GM12878 (cell line): Measurements from ENCODE around the gene ITPRIP. TPM values are rescaled to one million over a fixed set of nuclear protein-coding genes. Genes with fewer than 3 reads are reported as not detected.

Experiments used
- ATAC-seq: fragments of 200-7000 bp; cut with Tn5 transposase; 3 replicates; pipeline ENCODE4 v1.9.1; 2020; ENCODE audit warnings: mild to moderate bottlenecking, moderate library complexity
- BruUV-seq: library from RNA; stranded (reverse); fragments of 400-500 nt; replicated peaks from 2 replicates; lab custom pipeline; 2021; lab: Mats Ljungman, UMichigan
- CTCF ChIA-PET: fragments of 300-600 bp; sonication (Branson Sonifier 250); formaldehyde crosslinking; extraction: SDS; loops from one replicate; lab custom pipeline; 2021; ENCODE audit warnings: inconsistent platforms; lab: Yijun Ruan, JAX
- POLR2A ChIA-PET: fragments of 350-600 bp; formaldehyde crosslinking; extraction: SDS; loops from one replicate; lab custom pipeline; 2021; ENCODE audit warnings: inconsistent platforms; lab: Charles Lee
- RAD21 ChIA-PET: fragments of 300-600 bp; sonication (Branson Sonifier 250); formaldehyde crosslinking; loops from one replicate; lab custom pipeline; 2023; ENCODE audit warnings: antibody characterized with exemption; ENCODE audit not compliant: unreplicated experiment; lab: Charles Lee
- SMC1A ChIA-PET: fragments of 300-600 bp; sonication (Branson Sonifier 250); formaldehyde crosslinking; loops from one replicate; lab custom pipeline; 2023; ENCODE audit not compliant: unreplicated experiment, uncharacterized antibody; lab: Charles Lee
- DNase-seq: peaks from one replicate; pipeline ENCODE4 v3.0.0-alpha.2; 2011; ENCODE audit warnings: low read depth, low spot score
- FAIRE-seq: peaks from 3 replicates; lab custom pipeline; 2011; peaks lifted over from hg19 to GRCh38; lab: Jason Lieb, UNC
- H2AFZ ChIP-seq: 2 replicates; pipeline ENCODE4 v1.6.0; 2011; ENCODE audit warnings: low read depth, low read length, control low read depth; ENCODE audit not compliant: control insufficient read depth
- H3K27ac ChIP-seq: 2 replicates; pipeline ENCODE4 v1.5.1; 2011; ENCODE audit warnings: control low read depth; ENCODE audit not compliant: control insufficient read depth, insufficient read depth
- H3K27me3 ChIP-seq, 2 experiments: replicated peaks in 1 of 2; 2 replicates each; pipeline versions ENCODE4 v1.6.0 to v1.6.1; 2011; ENCODE audit warnings: low read length in 1 of 2; ENCODE audit not compliant: control insufficient read depth in 2 of 2, insufficient read depth in 2 of 2
- H3K36me3 ChIP-seq, 2 experiments: 2 replicates each; pipeline ENCODE4 v1.5.1; 2011; ENCODE audit warnings: low read length in 1 of 2; ENCODE audit not compliant: control insufficient read depth in 2 of 2, insufficient read depth in 2 of 2
- H3K4me1 ChIP-seq: 2 replicates; pipeline ENCODE4 v1.6.1; 2011; ENCODE audit warnings: mild to moderate bottlenecking, low read length, moderate library complexity, mixed read lengths; ENCODE audit not compliant: control insufficient read depth, insufficient read depth
- H3K4me2 ChIP-seq: 2 replicates; pipeline ENCODE4 v1.6.0; 2011; ENCODE audit warnings: control low read depth; ENCODE audit not compliant: control insufficient read depth, insufficient read depth
- H3K4me3 ChIP-seq: fragments of 200-600 bp; sonication (generic); 2 replicates; pipeline ENCODE4 v1.5.1; 2016
- H3K79me2 ChIP-seq: 2 replicates; pipeline ENCODE4 v1.6.0; 2011; ENCODE audit warnings: low read length; ENCODE audit not compliant: control insufficient read depth, insufficient read depth
- H3K9ac ChIP-seq: 2 replicates; pipeline ENCODE4 v1.8.0; 2011; ENCODE audit warnings: low read length, control low read depth, mixed read lengths; ENCODE audit not compliant: control insufficient read depth, insufficient read depth
- H3K9me3 ChIP-seq: replicated peaks from 3 replicates; pipeline ENCODE4 v1.5.1; 2011; ENCODE audit warnings: mild to moderate bottlenecking, low read length; ENCODE audit not compliant: control insufficient read depth, insufficient read depth
- H4K20me1 ChIP-seq: 2 replicates; pipeline ENCODE4 v1.6.0; 2011; ENCODE audit not compliant: control insufficient read depth, insufficient read depth
- SMARCA5 ChIP-seq: fragments of 450-650 bp; IDR thresholded peaks from 2 replicates; pipeline ENCODE4 v1.6.1; 2017; ENCODE audit warnings: mild to moderate bottlenecking
- WGBS: methylation state at CpG from one replicate; pipeline ENCODE4 v1.1.6; 2016; ENCODE audit warnings: low lambda C conversion rate; ENCODE audit not compliant: insufficient replicate concordance, insufficient coverage; ENCODE audit errors: missing lambda C conversion rate; 5-methylcytosine and 5-hydroxymethylcytosine counted together
- in situ Hi-C: fragments of 300-500 bp; cut with MboI; formaldehyde crosslinking; loops from 9 replicates; pipeline ENCODE4 v1.14.3; 2018; ENCODE audit warnings: mixed read lengths
- intact Hi-C: fragments of 100-400 bp; cut with micrococcal nuclease; formaldehyde crosslinking; loops from one replicate; pipeline ENCODE4 v1.14.2; 2022; ENCODE audit not compliant: unreplicated experiment
- polyA plus RNA-seq, 11 experiments: library from polyadenylated mRNA; depleted of rRNA in 4 of 11; unstranded in 6 of 11; stranded (reverse) in 5 of 11; fragments of >200 nt; fragmentation: Nextera tagmentation in 4 of 11; fragmentation: Illumina TruSeq in 1 of 11; extraction: Ambion mirVana in 4 of 11; extraction: Trizol in 1 of 11; gene quantifications; 1 replicate in 1 of 11; 2 replicates in 10 of 11; pipeline versions ENCODE4 v1.2.1 to v1.2.3, GENCODE V29; 2011 to 2016; ENCODE audit warnings: inconsistent platforms in 2 of 11, missing spikeins in 2 of 11, low read depth in 1 of 11
- total RNA-seq, 4 experiments: library from RNA; depleted of rRNA in 3 of 4; stranded (reverse); fragments of >200 nt in 3 of 4; fragmentation: Illumina TruSeq in 1 of 4; extraction: Trizol in 1 of 4; gene quantifications; 2 replicates each; pipeline versions ENCODE4 v1.2.1 to v1.2.3, GENCODE V29; 2013 to 2021

Gene ITPRIP
- total and polyA plus RNA-seq, 10 of the 15 experiments (the other 5 are each of a cell fraction or from before 2014, with no cell fraction given), result 0.82 to 10.4 (median 5.9) TPM

DNA sequence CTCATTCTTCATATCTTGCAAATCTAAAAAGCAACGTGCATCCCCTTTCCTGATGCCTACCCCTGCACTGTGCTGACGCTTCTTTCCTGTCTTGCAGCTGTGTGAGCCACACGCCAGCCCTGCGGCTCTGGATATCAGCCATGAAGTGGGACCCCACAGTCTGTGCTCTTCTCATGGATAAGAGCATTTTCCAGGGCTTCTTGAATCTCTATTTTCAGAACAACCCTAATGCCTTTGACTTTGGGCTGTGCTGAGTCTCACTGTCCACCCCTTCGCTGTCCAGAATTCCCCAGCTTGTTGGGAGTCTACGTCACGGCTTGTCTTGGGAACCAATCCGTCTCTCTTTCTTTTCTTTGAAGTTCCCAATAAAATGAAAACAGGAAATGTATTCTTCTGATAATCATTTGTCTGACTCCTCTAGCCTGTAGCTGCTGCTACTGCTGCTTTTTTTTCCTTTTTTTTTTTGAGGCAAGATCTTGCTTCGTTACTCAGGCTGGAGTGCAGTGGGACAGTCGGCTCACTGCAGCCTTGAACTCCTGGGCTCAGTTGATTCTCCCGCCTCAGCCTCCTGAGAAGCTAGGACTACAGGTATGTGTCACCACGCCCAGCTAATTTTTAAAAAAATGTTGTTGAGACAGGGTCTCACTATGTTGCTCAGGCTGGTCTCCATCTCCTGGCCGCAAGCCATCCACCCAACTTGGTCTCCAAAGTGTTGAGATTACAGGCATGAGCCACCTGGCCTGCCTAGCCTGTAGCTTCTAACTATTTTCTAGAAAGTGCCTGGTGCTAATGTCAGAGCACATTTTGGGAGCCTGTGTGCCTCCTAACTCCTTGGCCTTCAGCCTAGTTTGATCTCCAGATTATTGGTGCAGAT lies 39.0 kb downstream of the ITPRIP start:
- Histone ChIP-seq H3K9ac (no peak overlapping the region), H2AFZ (no peak overlapping the region), H3K27me3 (peaks cover 0 to 5% of the 10 kb centered on the region in 2 experiments; a peak in 2 of 4 replicates), H3K27ac (no peak overlapping the region), H3K36me3 (no peaks in the 10 kb centered on the region), H3K9me3 (no peaks in the 10 kb centered on the region; the same call in 2 of the 3 replicates), H3K4me2 (no peak overlapping the region), H3K4me1 (no peaks in the 10 kb centered on the region), H3K79me2 (no peaks in the 10 kb centered on the region), H3K4me3 (no peak overlapping the region), H4K20me1 (no peaks in the 10 kb centered on the region)
- in situ Hi-C loops, result loop anchor here (10.0 kb wide), 1 partner anchor 46 kb away; no protein-coding TSS in a partner anchor
- DNase-seq (no peak), ATAC-seq (no peak), FAIRE-seq (no peak)
- RAD21 ChIA-PET, result interaction anchor here (0.7 to 1.2 kb wide), 2 partner anchors 47 to 53 kb away, joined by 3 to 5 read pairs; no protein-coding TSS in a partner anchor
- CTCF ChIA-PET, result interaction anchor here (0.8 to 2.9 kb wide), 8 partner anchors 8 to 54 kb away, joined by 3 to 29 read pairs (median 6); partner anchors contain the start of gene CFAP58
- WGBS, result 22% methylated on average over 13 of the region's 13 CpGs
- SMC1A ChIA-PET, result interaction anchor here (0.9 to 2.1 kb wide), 7 partner anchors 7 to 179 kb away, joined by 3 to 12 read pairs (median 3); no protein-coding TSS in a partner anchor
- no peak for TF ChIP-seq SMARCA5
- POLR2A ChIA-PET, result no interaction called here
- intact Hi-C loops, result loop anchor here (10.0 kb wide), 1 partner anchor 186 kb away; no protein-coding TSS in a partner anchor
- no TSS peak for BruUV-seq
